OCI-LY1 (cell line): Measurements from ENCODE around the gene USP54.
"Not testable (repeated sequence)": the region's sequence is repeated elsewhere in the genome, so short reads cannot be mapped to it uniquely, and the experiment has no call there.

Experiments
- H2AFZ ChIP-seq: fragments of 200-600 bp; sonication (generic), shearing (Covaris generic); 2 replicates; pipeline ENCODE4 v1.6.0; 2014; ENCODE audit warnings: antibody characterized with exemption, mild to moderate bottlenecking, low read length
- H3F3A ChIP-seq: fragments of 200-600 bp; sonication (generic), shearing (Covaris generic); 2 replicates; pipeline ENCODE4 v1.6.0; 2014; ENCODE audit warnings: mild to moderate bottlenecking, antibody characterized with exemption, low read length, moderate library complexity; ENCODE audit not compliant: insufficient read depth
- H3K27ac ChIP-seq: fragments of 200-600 bp; sonication (generic); 2 replicates; pipeline ENCODE4 v1.5.1; 2014; ENCODE audit warnings: low read length, mixed run types, mild to moderate bottlenecking, low read depth; ENCODE audit not compliant: poor library complexity, severe bottlenecking
- H3K27me3 ChIP-seq: fragments of 200-600 bp; sonication (generic); 2 replicates; pipeline ENCODE4 v1.6.0; 2014; ENCODE audit warnings: antibody characterized with exemption, mild to moderate bottlenecking, low read length, moderate library complexity; ENCODE audit not compliant: insufficient read depth
- H3K36me3 ChIP-seq: fragments of 200-600 bp; sonication (generic); 2 replicates; pipeline ENCODE4 v1.6.1; 2014; ENCODE audit warnings: mild to moderate bottlenecking, antibody characterized with exemption, low read length, moderate library complexity, mixed read lengths; ENCODE audit not compliant: insufficient read depth
- H3K4me1 ChIP-seq: fragments of 200-600 bp; sonication (generic); 2 replicates; pipeline ENCODE4 v1.5.1; 2014; ENCODE audit warnings: mild to moderate bottlenecking, low read length, moderate library complexity; ENCODE audit not compliant: insufficient read depth, severe bottlenecking
- H3K4me2 ChIP-seq: fragments of 200-600 bp; sonication (generic), shearing (Covaris generic); 2 replicates; pipeline ENCODE4 v1.6.1; 2014; ENCODE audit warnings: low read length
- H3K4me3 ChIP-seq: fragments of 200-600 bp; sonication (generic); 2 replicates; pipeline ENCODE4 v1.5.1; 2014; ENCODE audit warnings: low read length, low read depth, mild to moderate bottlenecking, mixed read lengths; ENCODE audit not compliant: poor library complexity, severe bottlenecking
- H3K79me2 ChIP-seq: fragments of 200-600 bp; shearing (Covaris generic); 2 replicates; pipeline ENCODE4 v1.6.1; 2016; ENCODE audit warnings: mixed run types, low read length, mixed read lengths; ENCODE audit not compliant: insufficient read depth
- H3K9ac ChIP-seq: fragments of 200-600 bp; sonication (generic), shearing (Covaris generic); 2 replicates; pipeline ENCODE4 v1.6.1; 2014; ENCODE audit warnings: mild to moderate bottlenecking, low read length, mixed read lengths
- H3K9me2 ChIP-seq: fragments of 200-600 bp; sonication (generic), shearing (Covaris generic); 2 replicates; pipeline ENCODE4 v1.6.1; 2014; ENCODE audit warnings: low read depth, mild to moderate bottlenecking, low read length, mixed read lengths
- H3K9me3 ChIP-seq: fragments of 200-600 bp; shearing (Covaris generic); 2 replicates; pipeline ENCODE4 v1.6.1; 2014; ENCODE audit warnings: low read length, mixed read lengths
- H4K20me1 ChIP-seq: fragments of 200-600 bp; sonication (generic), shearing (Covaris generic); 2 replicates; pipeline ENCODE4 v1.6.0; 2016; ENCODE audit warnings: mild to moderate bottlenecking, low read length; ENCODE audit not compliant: insufficient read depth
- CTCF ChIP-seq: fragments of 200-600 bp; sonication (generic), shearing (Covaris generic); IDR thresholded peaks from 2 replicates; pipeline ENCODE4 v1.5.1; 2017; ENCODE audit warnings: mild to moderate bottlenecking, antibody characterized with exemption, low read length, moderate library complexity, mixed read lengths
- EZH2 ChIP-seq: fragments of 200-600 bp; sonication (generic), shearing (Covaris generic); IDR thresholded peaks from 2 replicates; pipeline ENCODE4 v1.8.0; 2017; ENCODE audit warnings: borderline replicate concordance, mixed run types, mild to moderate bottlenecking, antibody characterized with exemption, low read length, moderate library complexity, mixed read lengths

USP54 gene

GRCh38 chr10:73576890-73577591 lies 14.1 kb downstream of the USP54 start:
- H3K27ac ChIP-seq, result no peak overlapping the region
- H3K4me1 ChIP-seq, result no peaks in the 10 kb centered on the region
- H3K9me3 ChIP-seq, result no peaks in the 10 kb centered on the region
- H2AFZ ChIP-seq, result no peak overlapping the region
- no peaks in the 10 kb centered on the region for H3F3A ChIP-seq
- H4K20me1 ChIP-seq, result no peaks in the 10 kb centered on the region
- no peaks in the 10 kb centered on the region for H3K36me3 ChIP-seq
- H3K4me3 ChIP-seq, result no peak overlapping the region
- TF ChIP-seq CTCF (no peak), EZH2 (no peak)
- H3K4me2 ChIP-seq, result no peak overlapping the region
- no peaks in the 10 kb centered on the region for H3K79me2 ChIP-seq
- no peak overlapping the region for H3K9ac ChIP-seq
- no peaks in the 10 kb centered on the region for H3K9me2 ChIP-seq
- H3K27me3 ChIP-seq, result no peaks in the 10 kb centered on the region

GRCh38 chr10:73576178-73576889 lies 14.8 kb downstream of the USP54 start:
- Histone ChIP-seq H3K4me2 (no peak overlapping the region), H3F3A (no peaks in the 10 kb centered on the region), H4K20me1 (no peaks in the 10 kb centered on the region), H3K9me2 (no peaks in the 10 kb centered on the region), H3K9me3 (no peaks in the 10 kb centered on the region), H3K4me1 (no peaks in the 10 kb centered on the region), H3K36me3 (no peaks in the 10 kb centered on the region), H3K27me3 (no peaks in the 10 kb centered on the region), H3K27ac (no peak overlapping the region), H3K79me2 (no peaks in the 10 kb centered on the region), H2AFZ (no peak overlapping the region), H3K4me3 (no peak overlapping the region), H3K9ac (no peak overlapping the region)
- TF ChIP-seq CTCF, result no peak
- TF ChIP-seq EZH2, result no peak

GRCh38 chr10:73567025-73567424 lies 24.1 kb downstream of the USP54 start:
- H3K27me3 ChIP-seq, H3K4me2 ChIP-seq, H3K79me2 ChIP-seq, H3K4me3 ChIP-seq, H3K9ac ChIP-seq, H3K4me1 ChIP-seq, H3K9me2 ChIP-seq, H3K36me3 ChIP-seq, H3K27ac ChIP-seq, H2AFZ ChIP-seq, H3F3A ChIP-seq, H3K9me3 ChIP-seq, H4K20me1 ChIP-seq: not testable (repeated sequence)
